Stimulated activated CD4-positive, alpha-beta T cell treated with anti-CD3 and anti-CD28 coated beads, Interleukin-4, amount 100 ng/mL, for 4 hours (primary cell): ENCODE data around the gene CALHM1.

Experiments
- DNase-seq, 2 experiments: peaks; one replicate each; pipeline ENCODE4 v3.0.0-alpha.2; 2020

The CALHM1 gene

DNA sequence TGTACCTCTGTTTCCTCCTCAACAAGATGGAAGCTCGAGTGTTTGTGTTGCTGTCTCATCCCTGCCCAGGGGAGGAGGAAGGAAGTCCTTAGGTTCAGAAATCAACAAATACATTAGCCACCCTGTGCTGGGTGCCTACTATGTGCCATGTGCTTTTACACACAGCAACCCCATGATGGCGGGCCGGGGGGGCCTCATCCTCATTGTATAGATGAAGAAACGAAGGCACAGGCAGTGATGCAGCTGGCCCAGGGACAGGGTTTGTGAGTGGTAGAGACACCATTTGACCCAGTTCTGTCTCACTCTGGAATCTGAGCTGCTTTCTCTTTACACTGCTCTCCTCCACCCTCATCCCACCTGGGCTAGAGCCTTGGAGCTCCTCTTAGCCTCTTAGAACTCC, 4.7 kb downstream of the CALHM1 start:
- DNase-seq, result no peak

- no peak for DNase-seq
Observed at GRCh38 chr10:103452506-103453230, 6.0 kb downstream of the CALHM1 start.

DNA sequence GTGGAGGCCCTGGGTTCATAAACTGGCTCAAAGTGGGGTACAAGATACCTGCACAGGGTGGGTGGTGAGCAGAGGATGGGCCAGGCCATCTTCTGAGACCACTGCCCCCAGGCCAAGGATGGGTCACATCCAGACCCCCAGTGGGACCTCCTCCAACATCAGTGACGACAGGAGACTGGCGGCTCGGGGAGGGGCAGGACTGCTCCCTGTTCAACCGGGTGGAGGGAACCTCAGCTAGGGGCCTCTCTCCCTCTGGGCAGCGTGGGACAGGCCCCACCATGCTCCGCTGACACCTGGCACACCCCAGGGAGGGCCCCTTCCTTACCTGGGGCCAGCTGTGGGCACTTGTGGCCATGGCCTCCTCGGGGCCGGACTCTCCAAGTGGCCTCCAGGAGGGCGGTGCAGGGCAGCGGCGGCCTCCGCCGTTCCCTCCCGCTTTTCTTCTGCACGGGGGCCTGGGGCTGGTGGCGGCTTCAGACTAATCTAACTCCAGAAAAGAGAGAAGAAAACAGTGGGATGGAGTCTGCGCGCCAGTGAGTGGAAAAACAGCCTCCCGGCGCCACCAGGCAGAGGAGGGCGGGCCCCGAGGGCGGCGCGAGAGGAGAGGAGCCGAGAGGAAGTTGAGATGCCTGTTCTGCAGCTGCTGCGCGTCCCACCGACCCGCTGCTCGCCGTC, 6.7 kb downstream of the CALHM1 start, which contains the start of gene CALHM2:
CALHM2 (minus strand) TSS at position 540 of the 675 bp plus-strand sequence. CDS start 2,429 bp downstream, outside the sequence.
- peak; percentile 43 to 62 for DNase-seq

DNA sequence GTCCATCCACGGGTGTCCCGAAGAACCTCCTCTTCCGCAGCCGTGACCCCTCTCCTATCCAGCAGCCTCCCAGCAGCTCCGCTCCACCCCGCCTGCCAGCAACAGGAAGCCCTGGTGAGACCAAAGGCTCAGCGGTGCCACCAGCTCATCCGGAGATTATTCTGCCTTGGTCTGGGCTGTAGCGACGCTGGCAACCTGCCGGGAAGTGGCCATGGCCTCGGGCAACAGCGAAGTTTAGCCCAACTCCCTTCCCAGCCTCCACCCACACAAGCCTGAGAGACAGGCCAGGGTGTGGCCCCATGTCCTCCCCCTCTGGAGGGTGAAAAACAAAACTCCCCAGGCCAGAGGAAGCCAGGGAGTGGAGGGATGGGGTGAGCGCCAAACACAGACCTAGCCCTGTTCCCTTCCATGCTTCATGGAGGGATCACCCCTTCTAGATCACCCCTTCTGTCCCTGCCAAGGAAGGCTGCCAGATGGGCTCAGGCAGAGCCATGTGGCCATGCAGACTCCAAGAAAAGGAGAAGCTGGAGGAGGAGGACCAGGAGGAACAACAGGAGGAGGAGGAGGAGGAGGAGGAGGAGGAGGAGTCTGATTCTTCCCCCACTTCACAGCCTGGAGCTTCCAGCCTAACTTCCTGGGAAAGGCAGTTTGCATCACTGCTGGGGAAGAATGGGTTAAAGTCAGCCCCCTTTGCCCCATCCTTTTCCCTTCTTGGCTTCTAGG, 7.4 kb downstream of the CALHM1 start:
- peak; percentile 22 to 32 for DNase-seq

DNA sequence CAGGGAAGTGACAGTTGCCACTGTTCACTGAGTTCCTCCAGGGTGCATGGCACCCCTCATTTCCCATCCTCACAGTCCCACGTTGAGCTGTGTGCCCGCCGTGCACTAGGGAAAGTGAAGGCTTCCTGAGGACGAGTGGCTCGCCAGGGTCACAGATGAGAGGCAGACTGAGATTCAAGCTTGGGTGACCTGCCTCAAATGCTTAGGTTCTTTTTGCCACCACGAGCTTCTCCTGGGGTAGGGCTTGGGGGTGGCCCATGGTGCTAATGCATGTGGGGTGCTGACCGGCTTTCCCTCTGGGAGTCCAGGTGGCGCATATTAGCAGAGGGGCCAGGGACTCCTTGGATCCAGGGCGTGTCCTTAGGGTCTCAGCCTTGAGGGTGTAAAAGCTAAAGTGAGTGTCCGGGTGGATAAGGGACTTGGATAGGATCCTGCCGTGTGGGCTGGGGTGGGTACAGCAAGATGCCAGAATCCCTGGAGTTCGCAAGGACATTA, 8.5 kb downstream of the CALHM1 start:
- DNase-seq, result no peak

- no peak for DNase-seq
Observed at GRCh38 chr10:103449208-103450144, 9.2 kb downstream of the CALHM1 start.

GRCh38 chr10:103448746-103449145, 10.0 kb downstream of the CALHM1 start:
- no peak for DNase-seq

DNA sequence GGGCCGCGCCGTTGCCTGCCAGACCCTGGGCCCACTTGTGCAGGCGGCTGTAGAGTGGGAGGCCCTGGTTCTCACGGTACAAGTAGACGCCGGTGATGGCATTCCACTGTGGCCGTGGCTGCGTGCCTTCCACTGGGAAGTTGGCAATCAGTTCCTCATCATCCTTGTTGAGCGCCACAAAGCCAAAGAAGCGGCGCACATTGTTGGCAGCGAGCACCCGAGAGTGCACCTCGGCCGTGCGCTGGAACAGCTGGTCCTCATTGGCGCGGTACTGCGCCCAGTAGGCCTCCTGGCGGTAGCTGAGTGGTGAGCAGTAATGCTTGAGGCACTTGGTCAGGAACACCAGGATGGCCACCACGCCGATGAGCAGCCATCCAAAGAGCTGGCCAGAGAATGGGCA, 11.5 kb downstream of the CALHM1 start:
- no peak for DNase-seq

DNA sequence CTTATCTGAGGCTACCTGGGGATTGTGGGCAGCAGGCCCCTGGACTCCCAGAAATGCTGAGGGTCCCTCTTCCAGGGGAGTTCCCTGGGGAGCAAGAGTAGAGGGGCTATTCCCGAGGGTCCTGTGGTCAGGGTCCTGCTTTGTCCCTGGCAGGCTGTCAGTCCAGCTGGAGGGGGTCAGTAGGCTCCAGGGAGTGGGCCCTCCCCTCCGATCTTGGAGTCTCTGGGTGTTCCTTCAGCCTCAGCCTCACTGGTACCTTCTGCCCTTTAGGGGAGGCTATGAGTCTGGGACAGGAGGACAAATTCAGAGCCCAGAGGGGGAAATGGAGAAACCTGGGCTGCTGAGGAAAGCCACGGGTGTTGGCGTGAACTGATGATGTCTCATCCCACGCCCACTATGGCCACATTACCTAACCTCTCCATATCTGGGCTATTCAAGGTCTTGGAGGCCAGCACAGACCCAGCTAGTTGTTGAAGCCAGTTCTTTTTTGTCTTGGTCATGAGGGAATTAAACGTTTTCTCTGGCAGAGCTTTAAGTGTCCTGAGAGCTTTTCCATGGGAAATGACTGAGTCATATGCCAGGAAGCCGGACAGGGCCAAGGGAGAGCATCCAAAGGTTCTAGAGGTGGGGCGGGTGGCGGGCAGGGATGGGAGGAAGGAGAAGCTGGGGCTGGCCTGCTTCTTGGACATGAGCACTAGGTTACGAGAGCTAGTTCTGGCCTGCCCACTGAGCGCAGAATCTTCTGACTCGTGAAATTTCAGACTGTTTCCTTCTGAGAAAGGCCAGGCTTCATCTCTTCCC, 12.7 kb downstream of the CALHM1 start:
- DNase-seq, result no peak

DNA sequence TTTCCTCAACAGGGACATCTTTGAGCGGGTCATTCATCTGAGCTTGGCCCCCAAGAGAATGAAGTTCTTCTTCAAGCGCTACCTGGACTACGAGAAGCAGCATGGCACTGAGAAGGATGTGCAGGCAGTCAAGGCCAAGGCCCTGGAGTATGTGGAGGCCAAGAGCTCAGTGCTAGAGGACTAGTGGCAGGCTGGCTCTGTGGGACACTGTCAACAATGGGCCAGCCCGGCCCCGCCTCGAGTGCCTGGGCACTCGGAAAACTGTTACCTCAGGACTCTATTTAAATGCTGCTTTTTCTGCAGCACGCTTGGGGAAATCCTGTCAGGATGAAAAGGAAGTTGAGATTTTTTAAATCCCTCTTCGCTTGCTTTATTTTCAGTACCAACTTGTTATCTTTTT, 13.3 kb downstream of the CALHM1 start:
- DNase-seq, result no peak

GRCh38 chr10:103444478-103444877, 14.2 kb downstream of the CALHM1 start:
- DNase-seq, result no peak

DNA sequence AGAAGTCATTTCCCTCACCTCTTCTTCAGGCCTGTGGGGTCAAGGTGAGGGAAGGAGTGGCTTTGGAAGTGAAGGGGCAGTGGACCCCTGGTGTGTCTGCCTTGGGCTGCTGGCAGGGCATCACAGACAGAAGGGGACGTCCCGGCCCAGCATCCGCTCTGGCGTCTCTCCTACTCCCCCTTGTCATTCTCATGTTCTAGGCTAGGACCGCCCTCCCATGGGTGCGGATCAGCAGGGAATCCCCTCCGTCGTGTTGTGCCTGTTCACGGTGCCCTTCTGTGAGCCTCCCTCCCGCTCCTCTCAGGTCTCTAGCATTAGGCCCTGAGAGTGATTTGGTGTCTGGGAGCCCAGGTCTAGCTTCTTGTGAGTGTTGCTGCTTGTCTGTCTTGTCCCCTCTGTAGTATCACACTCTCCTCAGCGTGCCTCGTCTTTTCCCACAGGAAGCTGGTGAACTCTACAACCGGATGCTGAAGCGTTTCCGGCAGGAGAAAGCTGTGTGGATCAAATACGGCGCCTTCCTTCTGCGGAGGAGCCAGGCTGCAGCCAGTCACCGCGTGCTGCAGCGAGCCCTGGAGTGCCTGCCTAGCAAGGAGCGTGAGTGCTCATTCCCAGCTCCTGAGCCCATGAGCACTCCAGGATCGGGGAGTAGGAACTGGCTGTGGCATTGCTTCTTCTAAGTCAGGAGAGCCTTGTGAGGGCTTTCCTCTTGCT, 15.1 kb downstream of the CALHM1 start:
- no peak for DNase-seq

DNA sequence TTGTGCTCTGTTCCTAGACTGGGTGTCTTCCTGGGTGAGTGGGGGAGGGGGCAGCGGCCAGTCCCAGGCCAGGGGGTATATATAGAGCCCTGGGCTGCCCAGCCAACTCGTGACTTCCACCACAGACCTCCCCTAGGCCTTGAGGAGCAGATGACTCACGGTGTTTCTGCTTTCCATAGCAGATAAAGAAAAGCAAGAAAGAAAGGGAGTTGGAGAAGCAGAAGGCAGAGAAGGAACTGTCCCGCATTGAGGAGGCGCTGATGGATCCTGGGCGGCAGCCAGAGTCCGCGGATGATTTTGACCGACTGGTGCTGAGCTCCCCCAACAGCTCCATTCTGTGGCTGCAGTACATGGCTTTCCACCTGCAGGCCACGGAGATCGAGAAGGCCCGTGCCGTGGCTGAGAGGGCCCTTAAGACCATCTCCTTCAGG, 16.7 kb downstream of the CALHM1 start:
- DNase-seq, result no peak

GRCh38 chr10:103441611-103442010, 17.1 kb downstream of the CALHM1 start:
- no peak for DNase-seq

DNA sequence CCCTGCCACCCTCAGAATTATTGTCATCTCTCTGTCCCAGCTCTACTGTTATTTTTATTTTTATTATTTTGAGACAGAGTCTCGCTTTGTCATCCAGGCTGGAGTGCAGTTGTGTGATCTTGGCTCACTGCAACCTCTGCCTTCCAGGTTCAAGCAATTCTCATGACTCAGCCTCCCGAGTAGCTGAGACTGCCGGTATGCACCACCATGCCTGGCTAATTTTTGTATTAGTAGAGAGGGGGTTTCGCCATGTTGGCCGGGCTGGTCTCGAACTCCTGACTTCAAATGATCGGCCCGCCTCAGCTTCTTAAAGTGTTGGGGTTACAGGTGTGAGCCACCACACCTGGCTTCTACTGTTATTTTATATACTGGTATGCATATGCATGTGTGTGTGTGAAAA, 17.5 kb downstream of the CALHM1 start:
- DNase-seq, result no peak

DNA sequence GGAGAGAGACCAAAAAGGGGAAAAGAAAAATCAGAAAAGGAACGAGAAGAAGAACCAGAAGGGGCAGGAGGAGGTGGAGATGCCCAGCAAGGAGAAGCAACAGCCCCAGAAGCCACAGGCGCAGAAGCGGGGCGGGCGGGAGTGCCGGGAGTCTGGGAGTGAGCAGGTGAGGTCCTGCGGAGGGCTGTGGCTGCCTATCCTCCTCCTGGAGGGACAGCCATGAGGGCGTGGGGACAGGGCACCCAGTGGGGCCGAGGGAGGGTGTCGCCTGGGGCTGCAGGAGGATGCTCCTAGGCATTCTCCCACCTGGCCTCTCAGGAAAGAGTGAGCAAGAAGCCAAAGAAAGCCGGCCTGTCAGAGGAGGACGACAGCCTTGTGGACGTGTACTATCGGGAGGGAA, 18.3 kb downstream of the CALHM1 start:
- DNase-seq, result no peak

GRCh38 chr10:103439776-103440175, 18.9 kb downstream of the CALHM1 start:
- DNase-seq, result no peak

DNA sequence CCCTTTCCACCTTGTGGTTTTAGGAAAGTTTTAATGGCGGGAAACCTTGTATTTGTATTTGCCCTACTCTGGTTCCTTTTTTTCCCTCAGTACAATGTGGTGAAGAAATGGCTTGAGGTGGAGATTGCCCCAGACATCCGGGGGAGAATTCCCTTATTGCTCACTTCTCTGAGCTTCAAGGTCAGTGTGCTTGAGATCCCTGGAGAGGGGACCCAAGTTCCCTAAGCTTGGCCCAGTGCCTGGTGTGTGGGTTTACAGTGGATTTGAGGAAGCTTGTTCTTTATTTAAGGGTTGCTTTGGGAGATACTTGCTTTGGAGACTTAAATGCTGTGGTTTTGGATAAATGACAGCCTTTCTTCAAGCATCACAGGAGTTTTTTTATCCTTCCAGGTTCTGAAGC, 24.8 kb downstream of the CALHM1 start:
- DNase-seq, result no peak

DNA sequence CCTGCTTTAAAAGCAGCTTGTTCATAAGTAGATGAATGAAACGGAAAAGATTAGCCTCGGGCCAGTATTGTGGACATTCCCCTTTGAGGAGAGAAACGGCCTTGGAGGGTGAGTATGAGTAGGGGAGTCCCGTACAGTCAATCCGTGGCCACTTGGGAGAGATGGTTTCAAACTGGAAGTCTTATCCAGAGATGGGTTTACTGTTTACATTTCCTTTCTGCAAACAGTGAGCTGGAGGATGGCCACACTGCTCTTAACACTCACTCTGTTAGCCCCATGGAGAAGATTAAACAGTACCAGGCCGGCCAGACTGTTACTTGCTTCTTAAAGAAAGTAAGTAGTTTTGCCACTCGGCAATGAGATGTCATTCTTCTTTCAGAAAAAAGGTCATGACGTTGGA, 26.8 kb downstream of the CALHM1 start:
- no peak for DNase-seq

DNA sequence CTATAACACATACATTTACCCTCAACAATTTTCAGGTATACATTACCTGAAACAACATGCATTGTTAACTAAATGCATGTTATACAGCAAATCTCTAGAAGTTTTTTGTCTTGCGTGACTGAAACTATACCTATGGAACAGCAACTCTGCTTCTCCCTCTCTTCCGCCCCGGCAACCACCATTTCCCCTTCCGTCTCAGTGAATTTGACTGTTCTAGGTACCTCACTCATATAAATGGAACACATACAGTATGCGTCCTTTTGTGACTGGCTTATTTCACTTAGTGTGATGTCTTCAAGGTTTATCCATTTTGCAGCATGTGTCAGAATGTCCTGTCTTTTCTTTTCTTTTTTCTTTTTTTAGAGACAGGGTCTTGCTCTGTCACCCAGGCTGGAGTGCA, 29.1 kb downstream of the CALHM1 start:
- no peak for DNase-seq
